Measurements from ENCODE around the gene ALOX5. TPM values are rescaled to one million over a fixed set of nuclear protein-coding genes. Genes with fewer than 3 reads are reported as not detected.

ALOX5 gene
- total RNA-seq, 1 donor from 2014 or later: 222 TPM

- no peak for DNase-seq
- H3K9me3 ChIP-seq: no peaks in the 10 kb centered on the region
- no peak overlapping the region for H3K27ac ChIP-seq
- no peaks in the 10 kb centered on the region for H3K27me3 ChIP-seq (ENCODE audit: low read depth)
- intact Hi-C loops (cut with DNase I): no loop called here
- H3K4me1 ChIP-seq: peaks cover 11% of the 10 kb centered on the region
- no peak overlapping the region for H3K4me3 ChIP-seq
- peaks cover 6% of the 10 kb centered on the region for H3K36me3 ChIP-seq
- no peak for ATAC-seq
- TF ChIP-seq CTCF (IDR thresholded peaks at IDR 0.05): no peak
These were observed 77.4 kb downstream of the ALOX5 start for GRCh38 chr10:45451407-45451806.

- no peak overlapping the region for H3K4me3 ChIP-seq
- intact Hi-C loops (cut with DNase I): no loop called here
- ATAC-seq (no peak), DNase-seq (no peak)
- no peak overlapping the region for H3K27ac ChIP-seq
- no peaks in the 10 kb centered on the region for H3K27me3 ChIP-seq (ENCODE audit: low read depth)
- peaks cover 12% of the 10 kb centered on the region for H3K36me3 ChIP-seq
- TF ChIP-seq CTCF (IDR thresholded peaks at IDR 0.05): no peak
- H3K9me3 ChIP-seq: no peaks in the 10 kb centered on the region
- peaks cover 11% of the 10 kb centered on the region for H3K4me1 ChIP-seq
These were observed 78.3 kb downstream of the ALOX5 start for GRCh38 chr10:45452268-45452667.

- Histone ChIP-seq H3K27ac (no peak overlapping the region), H3K4me1 (peaks cover 11% of the 10 kb centered on the region), H3K36me3 (peaks cover 18% of the 10 kb centered on the region), H3K27me3 (ENCODE audit: low read depth) (no peaks in the 10 kb centered on the region), H3K9me3 (no peaks in the 10 kb centered on the region), H3K4me3 (no peak overlapping the region)
- TF ChIP-seq CTCF (IDR thresholded peaks at IDR 0.05): no peak
- ATAC-seq: peak; percentile 38 to 40
- DNase-seq: no peak
- intact Hi-C loops (cut with DNase I): no loop called here
These were observed 78.9 kb downstream of the ALOX5 start for GRCh38 chr10:45452743-45453452.

DNA sequence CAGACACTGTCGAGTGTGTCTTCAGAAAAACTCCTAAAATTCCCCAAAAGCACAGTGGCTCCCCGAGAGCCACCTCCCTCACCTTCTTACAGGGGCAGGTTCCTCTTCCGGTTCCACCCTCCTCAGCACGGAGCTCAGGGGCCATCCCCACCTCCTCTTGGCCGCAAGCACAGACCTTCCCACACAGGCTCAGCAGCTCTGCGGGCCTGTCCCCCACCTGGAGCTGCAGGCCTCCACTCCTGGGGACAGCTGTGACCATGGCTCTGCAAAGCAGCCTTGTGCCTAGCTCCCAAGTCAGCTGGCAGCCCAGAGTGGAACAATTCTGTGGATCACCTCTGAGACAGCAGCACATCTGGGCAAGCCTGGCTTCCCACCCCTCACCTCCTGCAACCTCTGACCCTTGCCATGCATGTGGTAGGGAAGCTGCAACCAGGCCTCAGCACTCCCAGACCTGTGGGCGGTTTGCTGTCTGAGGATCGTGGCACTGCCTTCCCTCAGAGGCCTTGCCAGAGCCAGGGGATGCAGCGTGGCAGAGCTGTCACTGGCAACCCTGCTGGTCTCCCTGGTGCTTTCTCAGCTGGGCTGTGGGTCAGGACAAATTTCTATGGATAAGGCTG, 79.7 kb downstream of the ALOX5 start:
- ATAC-seq (peak; percentile 58 to 64), DNase-seq (no peak)
- H3K9me3 ChIP-seq: no peaks in the 10 kb centered on the region
- no peak overlapping the region for H3K4me3 ChIP-seq
- no peak overlapping the region for H3K27ac ChIP-seq
- no peaks in the 10 kb centered on the region for H3K27me3 ChIP-seq (ENCODE audit: low read depth)
- intact Hi-C loops (cut with DNase I): no loop called here
- H3K4me1 ChIP-seq: peaks cover 11% of the 10 kb centered on the region
- peaks cover 26% of the 10 kb centered on the region for H3K36me3 ChIP-seq
- TF ChIP-seq CTCF (IDR thresholded peaks at IDR 0.05): no peak

- no peaks in the 10 kb centered on the region for H3K9me3 ChIP-seq
- peaks cover 11% of the 10 kb centered on the region for H3K4me1 ChIP-seq
- intact Hi-C loops (cut with DNase I): no loop called here
- H3K27ac ChIP-seq: no peak overlapping the region
- no peak for TF ChIP-seq CTCF (IDR thresholded peaks at IDR 0.05)
- no peak overlapping the region for H3K4me3 ChIP-seq
- ATAC-seq (no peak), DNase-seq (no peak)
- H3K36me3 ChIP-seq: peaks cover 32% of the 10 kb centered on the region
- no peaks in the 10 kb centered on the region for H3K27me3 ChIP-seq (ENCODE audit: low read depth)
These were observed 80.2 kb downstream of the ALOX5 start for GRCh38 chr10:45454262-45454661.
